ENCODE measurements around the gene LHCGR. TPM values are rescaled to one million over a fixed set of nuclear protein-coding genes. Genes with fewer than 3 reads are reported as not detected.

The LHCGR gene
- total and polyA plus RNA-seq, 2 donors, result 0.05 to 0.21 TPM

GRCh38 chr2:48774251-48774650 is 18.7 kb upstream of the LHCGR start:
- DNase-seq (ENCODE audit: low read depth in 6 of 9, low spot score in 9 of 9), result no peak
- H3K4me3 ChIP-seq (ENCODE audit: low read length in 2 of 2), result no peak overlapping the region
- no peaks in the 10 kb centered on the region for H3K27me3 ChIP-seq (ENCODE audit: control insufficient read depth in 2 of 2, insufficient read depth in 1 of 2, low read length in 1 of 2)
- WGBS, result 88% methylated on average over 1 of the region's 1 CpG
- no peak overlapping the region for H3K27ac ChIP-seq (ENCODE audit: low read depth in 1 of 2, low read length in 1 of 2)
- H3K9me3 ChIP-seq (ENCODE audit: control insufficient read depth in 2 of 2, insufficient read depth in 1 of 2, low read length in 1 of 2), result no peaks in the 10 kb centered on the region
- H3K36me3 ChIP-seq (ENCODE audit: control insufficient read depth in 2 of 2, insufficient read depth in 2 of 2, low read length in 1 of 2), result no peaks in the 10 kb centered on the region
- H3K4me1 ChIP-seq (ENCODE audit: control insufficient read depth in 2 of 2, insufficient read depth in 2 of 2, low read length in 2 of 2), result no peaks in the 10 kb centered on the region

- H3K4me3 ChIP-seq (ENCODE audit: low read length in 2 of 2), result no peak overlapping the region
- WGBS, result 89% methylated on average over 4 of the region's 4 CpGs
- H3K36me3 ChIP-seq (ENCODE audit: control insufficient read depth in 2 of 2, insufficient read depth in 2 of 2, low read length in 1 of 2), result no peaks in the 10 kb centered on the region
- no peaks in the 10 kb centered on the region for H3K9me3 ChIP-seq (ENCODE audit: control insufficient read depth in 2 of 2, insufficient read depth in 1 of 2, low read length in 1 of 2)
- H3K4me1 ChIP-seq (ENCODE audit: control insufficient read depth in 2 of 2, insufficient read depth in 2 of 2, low read length in 2 of 2), result no peaks in the 10 kb centered on the region
- H3K27me3 ChIP-seq (ENCODE audit: control insufficient read depth in 2 of 2, insufficient read depth in 1 of 2, low read length in 1 of 2), result no peaks in the 10 kb centered on the region
- H3K27ac ChIP-seq (ENCODE audit: low read depth in 1 of 2, low read length in 1 of 2), result no peak overlapping the region
- DNase-seq (ENCODE audit: low read depth in 6 of 9, low spot score in 9 of 9), result no peak
These were observed 15.9 kb upstream of the LHCGR start for GRCh38 chr2:48771241-48772014.

- H3K27me3 ChIP-seq (ENCODE audit: control insufficient read depth in 2 of 2, insufficient read depth in 1 of 2, low read length in 1 of 2), result no peaks in the 10 kb centered on the region
- H3K36me3 ChIP-seq (ENCODE audit: control insufficient read depth in 2 of 2, insufficient read depth in 2 of 2, low read length in 1 of 2), result no peaks in the 10 kb centered on the region
- WGBS, result 91% methylated on average over 1 of the region's 1 CpG
- no peak for DNase-seq (ENCODE audit: low read depth in 6 of 9, low spot score in 9 of 9)
- no peaks in the 10 kb centered on the region for H3K9me3 ChIP-seq (ENCODE audit: control insufficient read depth in 2 of 2, insufficient read depth in 1 of 2, low read length in 1 of 2)
- no peak overlapping the region for H3K4me3 ChIP-seq (ENCODE audit: low read length in 2 of 2)
- H3K4me1 ChIP-seq (ENCODE audit: control insufficient read depth in 2 of 2, insufficient read depth in 2 of 2, low read length in 2 of 2), result no peaks in the 10 kb centered on the region
- no peak overlapping the region for H3K27ac ChIP-seq (ENCODE audit: low read depth in 1 of 2, low read length in 1 of 2)
These were observed 14.7 kb upstream of the LHCGR start for GRCh38 chr2:48770181-48770580.

- H3K27ac ChIP-seq (ENCODE audit: low read depth in 1 of 2, low read length in 1 of 2), result no peak overlapping the region
- H3K4me3 ChIP-seq (ENCODE audit: low read length in 2 of 2), result no peak overlapping the region
- no peaks in the 10 kb centered on the region for H3K9me3 ChIP-seq (ENCODE audit: control insufficient read depth in 2 of 2, insufficient read depth in 1 of 2, low read length in 1 of 2)
- whole genome bisulfite sequencing, result 17% methylated on average over 3 of the region's 3 CpGs
- no peaks in the 10 kb centered on the region for H3K27me3 ChIP-seq (ENCODE audit: control insufficient read depth in 2 of 2, insufficient read depth in 1 of 2, low read length in 1 of 2)
- no peaks in the 10 kb centered on the region for H3K36me3 ChIP-seq (ENCODE audit: control insufficient read depth in 2 of 2, insufficient read depth in 2 of 2, low read length in 1 of 2)
- peak in 1 of 9 donors; percentile 11 for DNase-seq (ENCODE audit: low read depth in 6 of 9, low spot score in 9 of 9)
- H3K4me1 ChIP-seq (ENCODE audit: control insufficient read depth in 2 of 2, insufficient read depth in 2 of 2, low read length in 2 of 2), result no peaks in the 10 kb centered on the region
These were observed 13.1 kb upstream of the LHCGR start for GRCh38 chr2:48768669-48769068.

- Histone ChIP-seq H3K9me3 (ENCODE audit: control insufficient read depth in 2 of 2, insufficient read depth in 1 of 2, low read length in 1 of 2) (no peaks in the 10 kb centered on the region), H3K36me3 (ENCODE audit: control insufficient read depth in 2 of 2, insufficient read depth in 2 of 2, low read length in 1 of 2) (no peaks in the 10 kb centered on the region), H3K27ac (ENCODE audit: low read depth in 1 of 2, low read length in 1 of 2) (no peak overlapping the region), H3K4me1 (ENCODE audit: control insufficient read depth in 2 of 2, insufficient read depth in 2 of 2, low read length in 2 of 2) (no peaks in the 10 kb centered on the region), H3K27me3 (ENCODE audit: control insufficient read depth in 2 of 2, insufficient read depth in 1 of 2, low read length in 1 of 2) (no peaks in the 10 kb centered on the region), H3K4me3 (ENCODE audit: low read length in 2 of 2) (no peak overlapping the region)
- DNase-seq (ENCODE audit: low read depth in 6 of 9, low spot score in 9 of 9), result no peak
- WGBS, result 77% methylated on average over 8 of the region's 8 CpGs
These were observed 11.8 kb upstream of the LHCGR start for GRCh38 chr2:48767330-48767729.

GRCh38 chr2:48760826-48761225 is 5.3 kb upstream of the LHCGR start:
- no peak overlapping the region for H3K4me3 ChIP-seq (ENCODE audit: low read length in 2 of 2)
- no peak for DNase-seq (ENCODE audit: low read depth in 6 of 9, low spot score in 9 of 9)
- no peaks in the 10 kb centered on the region for H3K9me3 ChIP-seq (ENCODE audit: control insufficient read depth in 2 of 2, insufficient read depth in 1 of 2, low read length in 1 of 2)
- H3K4me1 ChIP-seq (ENCODE audit: control insufficient read depth in 2 of 2, insufficient read depth in 2 of 2, low read length in 2 of 2), result no peaks in the 10 kb centered on the region
- H3K27me3 ChIP-seq (ENCODE audit: control insufficient read depth in 2 of 2, insufficient read depth in 1 of 2, low read length in 1 of 2), result peaks cover 0 to 2% of the 10 kb centered on the region in 2 donors
- H3K27ac ChIP-seq (ENCODE audit: low read depth in 1 of 2, low read length in 1 of 2), result no peak overlapping the region
- 92% methylated on average over 3 of the region's 3 CpGs for WGBS
- H3K36me3 ChIP-seq (ENCODE audit: control insufficient read depth in 2 of 2, insufficient read depth in 2 of 2, low read length in 1 of 2), result no peaks in the 10 kb centered on the region

- Histone ChIP-seq H3K27ac (ENCODE audit: low read depth in 1 of 2, low read length in 1 of 2) (no peak overlapping the region), H3K27me3 (ENCODE audit: control insufficient read depth in 2 of 2, insufficient read depth in 1 of 2, low read length in 1 of 2) (peaks cover 0 to 14% of the 10 kb centered on the region in 2 donors), H3K4me1 (ENCODE audit: control insufficient read depth in 2 of 2, insufficient read depth in 2 of 2, low read length in 2 of 2) (no peaks in the 10 kb centered on the region), H3K9me3 (ENCODE audit: control insufficient read depth in 2 of 2, insufficient read depth in 1 of 2, low read length in 1 of 2) (peaks cover 0 to 1% of the 10 kb centered on the region in 2 donors), H3K36me3 (ENCODE audit: control insufficient read depth in 2 of 2, insufficient read depth in 2 of 2, low read length in 1 of 2) (no peaks in the 10 kb centered on the region), H3K4me3 (ENCODE audit: low read length in 2 of 2) (no peak overlapping the region)
- no peak for DNase-seq (ENCODE audit: low read depth in 6 of 9, low spot score in 9 of 9)
- 97% methylated on average over 1 of the region's 1 CpG for WGBS
These were observed 4.2 kb upstream of the LHCGR start for GRCh38 chr2:48759682-48760081.

GRCh38 chr2:48756289-48756688 is 765 bp upstream of the LHCGR start:
- no peak overlapping the region for H3K4me3 ChIP-seq (ENCODE audit: low read length in 2 of 2)
- no peak for DNase-seq (ENCODE audit: low read depth in 6 of 9, low spot score in 9 of 9)
- WGBS, result 56% methylated on average over 3 of the region's 3 CpGs

GRCh38 chr2:48754874-48755273 is 650 bp downstream of the LHCGR start:
- Histone ChIP-seq H3K27me3 (ENCODE audit: control insufficient read depth in 2 of 2, insufficient read depth in 1 of 2, low read length in 1 of 2) (peaks cover 0 to 19% of the 10 kb centered on the region in 2 donors), H3K27ac (ENCODE audit: low read depth in 1 of 2, low read length in 1 of 2) (no peak overlapping the region), H3K9me3 (ENCODE audit: control insufficient read depth in 2 of 2, insufficient read depth in 1 of 2, low read length in 1 of 2) (peaks cover 0 to 1% of the 10 kb centered on the region in 2 donors), H3K36me3 (ENCODE audit: control insufficient read depth in 2 of 2, insufficient read depth in 2 of 2, low read length in 1 of 2) (no peaks in the 10 kb centered on the region), H3K4me3 (ENCODE audit: low read length in 2 of 2) (no peak overlapping the region), H3K4me1 (ENCODE audit: control insufficient read depth in 2 of 2, insufficient read depth in 2 of 2, low read length in 2 of 2) (no peaks in the 10 kb centered on the region)
- 94% methylated on average over 10 of the region's 10 CpGs for WGBS
- no peak for DNase-seq (ENCODE audit: low read depth in 6 of 9, low spot score in 9 of 9)

More at GRCh38 chr2:48756289-48756688, 765 bp upstream of the LHCGR start:
- peaks cover 0 to 19% of the 10 kb centered on the region in 2 donors for H3K27me3 ChIP-seq (ENCODE audit: control insufficient read depth in 2 of 2, insufficient read depth in 1 of 2, low read length in 1 of 2)
- peaks cover 0 to 1% of the 10 kb centered on the region in 2 donors for H3K9me3 ChIP-seq (ENCODE audit: control insufficient read depth in 2 of 2, insufficient read depth in 1 of 2, low read length in 1 of 2)
- no peak overlapping the region for H3K27ac ChIP-seq (ENCODE audit: low read depth in 1 of 2, low read length in 1 of 2)
- H3K36me3 ChIP-seq (ENCODE audit: control insufficient read depth in 2 of 2, insufficient read depth in 2 of 2, low read length in 1 of 2), result no peaks in the 10 kb centered on the region
- H3K4me1 ChIP-seq (ENCODE audit: control insufficient read depth in 2 of 2, insufficient read depth in 2 of 2, low read length in 2 of 2), result no peaks in the 10 kb centered on the region
